ENCODE measurements around the gene ADD2.

DNA sequence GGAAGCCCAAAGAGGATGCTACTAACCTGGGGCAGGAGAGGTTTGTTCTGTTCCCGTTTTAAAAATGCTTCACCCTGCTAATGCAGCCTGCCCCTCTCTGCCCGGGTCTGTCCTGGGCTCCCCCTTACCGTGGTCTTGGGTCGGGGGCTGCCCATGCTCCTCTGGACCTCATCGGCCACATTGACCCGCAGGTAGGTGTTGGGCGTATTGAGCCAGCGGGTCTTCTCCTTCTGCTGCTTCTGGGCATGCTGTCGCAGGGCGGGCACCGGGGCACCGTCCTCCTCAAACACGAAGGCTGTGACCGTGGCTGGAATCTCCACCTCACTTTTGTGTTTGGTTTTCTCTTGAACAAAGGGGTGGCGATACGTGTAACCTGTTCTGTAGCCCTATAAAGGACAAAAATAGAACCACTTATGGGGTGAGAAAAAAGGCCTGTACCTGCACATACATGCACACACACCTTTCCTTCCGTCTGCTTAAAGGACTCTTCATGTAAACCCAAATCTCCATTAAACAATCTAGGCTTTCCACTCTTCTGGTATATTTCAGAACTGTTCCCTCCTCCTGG lies 89.3 kb downstream of the ADD2 start:
- TF ChIP-seq, protein P1, sequence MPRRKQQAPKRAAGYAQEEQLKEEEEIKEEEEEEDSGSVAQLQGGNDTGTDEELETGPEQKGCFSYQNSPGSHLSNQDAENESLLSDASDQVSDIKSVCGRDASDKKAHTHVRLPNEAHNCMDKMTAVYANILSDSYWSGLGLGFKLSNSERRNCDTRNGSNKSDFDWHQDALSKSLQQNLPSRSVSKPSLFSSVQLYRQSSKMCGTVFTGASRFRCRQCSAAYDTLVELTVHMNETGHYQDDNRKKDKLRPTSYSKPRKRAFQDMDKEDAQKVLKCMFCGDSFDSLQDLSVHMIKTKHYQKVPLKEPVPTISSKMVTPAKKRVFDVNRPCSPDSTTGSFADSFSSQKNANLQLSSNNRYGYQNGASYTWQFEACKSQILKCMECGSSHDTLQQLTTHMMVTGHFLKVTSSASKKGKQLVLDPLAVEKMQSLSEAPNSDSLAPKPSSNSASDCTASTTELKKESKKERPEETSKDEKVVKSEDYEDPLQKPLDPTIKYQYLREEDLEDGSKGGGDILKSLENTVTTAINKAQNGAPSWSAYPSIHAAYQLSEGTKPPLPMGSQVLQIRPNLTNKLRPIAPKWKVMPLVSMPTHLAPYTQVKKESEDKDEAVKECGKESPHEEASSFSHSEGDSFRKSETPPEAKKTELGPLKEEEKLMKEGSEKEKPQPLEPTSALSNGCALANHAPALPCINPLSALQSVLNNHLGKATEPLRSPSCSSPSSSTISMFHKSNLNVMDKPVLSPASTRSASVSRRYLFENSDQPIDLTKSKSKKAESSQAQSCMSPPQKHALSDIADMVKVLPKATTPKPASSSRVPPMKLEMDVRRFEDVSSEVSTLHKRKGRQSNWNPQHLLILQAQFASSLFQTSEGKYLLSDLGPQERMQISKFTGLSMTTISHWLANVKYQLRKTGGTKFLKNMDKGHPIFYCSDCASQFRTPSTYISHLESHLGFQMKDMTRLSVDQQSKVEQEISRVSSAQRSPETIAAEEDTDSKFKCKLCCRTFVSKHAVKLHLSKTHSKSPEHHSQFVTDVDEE (CRISPR knock-in tag; IDR thresholded peaks at IDR 0.05), result no peak
- no peak for TF ChIP-seq ZC3H10 (CRISPR knock-in tag; IDR thresholded peaks at IDR 0.05)
- TF ChIP-seq, protein P2, sequence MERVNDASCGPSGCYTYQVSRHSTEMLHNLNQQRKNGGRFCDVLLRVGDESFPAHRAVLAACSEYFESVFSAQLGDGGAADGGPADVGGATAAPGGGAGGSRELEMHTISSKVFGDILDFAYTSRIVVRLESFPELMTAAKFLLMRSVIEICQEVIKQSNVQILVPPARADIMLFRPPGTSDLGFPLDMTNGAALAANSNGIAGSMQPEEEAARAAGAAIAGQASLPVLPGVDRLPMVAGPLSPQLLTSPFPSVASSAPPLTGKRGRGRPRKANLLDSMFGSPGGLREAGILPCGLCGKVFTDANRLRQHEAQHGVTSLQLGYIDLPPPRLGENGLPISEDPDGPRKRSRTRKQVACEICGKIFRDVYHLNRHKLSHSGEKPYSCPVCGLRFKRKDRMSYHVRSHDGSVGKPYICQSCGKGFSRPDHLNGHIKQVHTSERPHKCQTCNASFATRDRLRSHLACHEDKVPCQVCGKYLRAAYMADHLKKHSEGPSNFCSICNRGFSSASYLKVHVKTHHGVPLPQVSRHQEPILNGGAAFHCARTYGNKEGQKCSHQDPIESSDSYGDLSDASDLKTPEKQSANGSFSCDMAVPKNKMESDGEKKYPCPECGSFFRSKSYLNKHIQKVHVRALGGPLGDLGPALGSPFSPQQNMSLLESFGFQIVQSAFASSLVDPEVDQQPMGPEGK (CRISPR knock-in tag; IDR thresholded peaks at IDR 0.05; ENCODE audit: borderline replicate concordance), result no peak
- TF ChIP-seq ZFP30 (CRISPR knock-in tag; IDR thresholded peaks at IDR 0.05), result no peak
- TF ChIP-seq TOX (CRISPR knock-in tag; IDR thresholded peaks at IDR 0.05; ENCODE audit: borderline replicate concordance), result no peak
- no peak for TF ChIP-seq RARB (CRISPR knock-in tag; IDR thresholded peaks at IDR 0.05)
- no peak for TF ChIP-seq BACH2 (CRISPR knock-in tag; IDR thresholded peaks at IDR 0.05; ENCODE audit: borderline replicate concordance)
- TF ChIP-seq ZNF565 (CRISPR knock-in tag; conservative IDR thresholded peaks at IDR 0.05; ENCODE audit: low read depth), result no peak
- TF ChIP-seq, protein P3, sequence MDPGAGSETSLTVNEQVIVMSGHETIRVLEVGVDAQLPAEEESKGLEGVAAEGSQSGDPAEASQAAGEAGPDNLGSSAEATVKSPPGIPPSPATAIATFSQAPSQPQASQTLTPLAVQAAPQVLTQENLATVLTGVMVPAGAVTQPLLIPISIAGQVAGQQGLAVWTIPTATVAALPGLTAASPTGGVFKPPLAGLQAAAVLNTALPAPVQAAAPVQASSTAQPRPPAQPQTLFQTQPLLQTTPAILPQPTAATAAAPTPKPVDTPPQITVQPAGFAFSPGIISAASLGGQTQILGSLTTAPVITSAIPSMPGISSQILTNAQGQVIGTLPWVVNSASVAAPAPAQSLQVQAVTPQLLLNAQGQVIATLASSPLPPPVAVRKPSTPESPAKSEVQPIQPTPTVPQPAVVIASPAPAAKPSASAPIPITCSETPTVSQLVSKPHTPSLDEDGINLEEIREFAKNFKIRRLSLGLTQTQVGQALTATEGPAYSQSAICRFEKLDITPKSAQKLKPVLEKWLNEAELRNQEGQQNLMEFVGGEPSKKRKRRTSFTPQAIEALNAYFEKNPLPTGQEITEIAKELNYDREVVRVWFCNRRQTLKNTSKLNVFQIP (CRISPR knock-in tag; IDR thresholded peaks at IDR 0.05; ENCODE audit: borderline replicate concordance, low read depth), result no peak
- no peak for TF ChIP-seq ZNF70 (CRISPR knock-in tag; IDR thresholded peaks at IDR 0.05)
- TF ChIP-seq ARNTL (CRISPR knock-in tag; IDR thresholded peaks at IDR 0.05; ENCODE audit: borderline replicate concordance, low read depth), result no peak
- TF ChIP-seq ZFP3 (CRISPR knock-in tag; IDR thresholded peaks at IDR 0.05), result no peak
- TF ChIP-seq, protein P4, sequence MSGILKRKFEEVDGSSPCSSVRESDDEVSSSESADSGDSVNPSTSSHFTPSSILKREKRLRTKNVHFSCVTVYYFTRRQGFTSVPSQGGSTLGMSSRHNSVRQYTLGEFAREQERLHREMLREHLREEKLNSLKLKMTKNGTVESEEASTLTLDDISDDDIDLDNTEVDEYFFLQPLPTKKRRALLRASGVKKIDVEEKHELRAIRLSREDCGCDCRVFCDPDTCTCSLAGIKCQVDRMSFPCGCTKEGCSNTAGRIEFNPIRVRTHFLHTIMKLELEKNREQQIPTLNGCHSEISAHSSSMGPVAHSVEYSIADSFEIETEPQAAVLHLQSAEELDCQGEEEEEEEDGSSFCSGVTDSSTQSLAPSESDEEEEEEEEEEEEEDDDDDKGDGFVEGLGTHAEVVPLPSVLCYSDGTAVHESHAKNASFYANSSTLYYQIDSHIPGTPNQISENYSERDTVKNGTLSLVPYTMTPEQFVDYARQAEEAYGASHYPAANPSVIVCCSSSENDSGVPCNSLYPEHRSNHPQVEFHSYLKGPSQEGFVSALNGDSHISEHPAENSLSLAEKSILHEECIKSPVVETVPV (CRISPR knock-in tag; IDR thresholded peaks at IDR 0.05), result no peak
- no peak for TF ChIP-seq TCF4 (CRISPR knock-in tag; IDR thresholded peaks at IDR 0.05; ENCODE audit: borderline replicate concordance)

Data from SK-N-SH treated with all-trans-retinoic acid at 6 μM for 48 hours (cell line).